Stimulated activated naive B cell treated with anti-CD40 and anti-IgM and Interleukin-4, amounts not matched to agents 10 μg/mL and 1 μg/mL and 100 μg/mL, for 72 hours (primary cell): ENCODE measurements around the gene TMEM190.

ENCODE experiments used
- ATAC-seq, 2 donors: fragments of 150-1000 bp; cut with Tn5 transposase; replicated peaks; 2 replicates each; pipeline ENCODE4 v1.10.0; 2021; ENCODE audit warnings: moderate library complexity in 1 of 2
- DNase-seq: peaks from one replicate; pipeline ENCODE4 v3.0.0; 2021
- H3K27ac Mint-ChIP-seq: one replicate; pipeline ENCODE4 v1.8.0; 2022; ENCODE audit warnings: mild to moderate bottlenecking, mixed read lengths
- H3K27me3 Mint-ChIP-seq, 2 donors: one replicate each; pipeline ENCODE4 v1.8.0; 2022; ENCODE audit warnings: mixed read lengths in 2 of 2
- H3K36me3 Mint-ChIP-seq, 2 donors: one replicate each; pipeline ENCODE4 v1.8.0; 2022; ENCODE audit warnings: mixed read lengths in 2 of 2, mild to moderate bottlenecking in 1 of 2
- H3K4me1 Mint-ChIP-seq, 2 donors: one replicate each; pipeline ENCODE4 v1.8.0; 2022; ENCODE audit warnings: mixed read lengths in 2 of 2, mild to moderate bottlenecking in 1 of 2
- H3K4me3 Mint-ChIP-seq, 2 donors: one replicate each; pipeline ENCODE4 v1.8.0; 2022; ENCODE audit warnings: mild to moderate bottlenecking in 2 of 2, mixed read lengths in 2 of 2, moderate library complexity in 1 of 2
- H3K9me3 Mint-ChIP-seq, 2 donors: one replicate each; pipeline ENCODE4 v1.8.0; 2022; ENCODE audit warnings: mixed read lengths in 2 of 2, mild to moderate bottlenecking in 1 of 2

The TMEM190 gene

GRCh38 chr19:55372316-55373081 lies 4.1 kb upstream of the TMEM190 start:
- ATAC-seq (peak in 1 of 2 donors; percentile 17), DNase-seq (no peak)
- Mint-ChIP-seq H3K36me3 (peaks cover 0 to 5% of the 10 kb centered on the region in 2 donors), H3K4me3 (no peak overlapping the region), H3K9me3 (no peaks in the 10 kb centered on the region), H3K27ac (no peak overlapping the region), H3K27me3 (peaks cover 63 to 81% of the 10 kb centered on the region in 2 donors), H3K4me1 (peaks cover 17 to 23% of the 10 kb centered on the region in 2 donors)

DNA sequence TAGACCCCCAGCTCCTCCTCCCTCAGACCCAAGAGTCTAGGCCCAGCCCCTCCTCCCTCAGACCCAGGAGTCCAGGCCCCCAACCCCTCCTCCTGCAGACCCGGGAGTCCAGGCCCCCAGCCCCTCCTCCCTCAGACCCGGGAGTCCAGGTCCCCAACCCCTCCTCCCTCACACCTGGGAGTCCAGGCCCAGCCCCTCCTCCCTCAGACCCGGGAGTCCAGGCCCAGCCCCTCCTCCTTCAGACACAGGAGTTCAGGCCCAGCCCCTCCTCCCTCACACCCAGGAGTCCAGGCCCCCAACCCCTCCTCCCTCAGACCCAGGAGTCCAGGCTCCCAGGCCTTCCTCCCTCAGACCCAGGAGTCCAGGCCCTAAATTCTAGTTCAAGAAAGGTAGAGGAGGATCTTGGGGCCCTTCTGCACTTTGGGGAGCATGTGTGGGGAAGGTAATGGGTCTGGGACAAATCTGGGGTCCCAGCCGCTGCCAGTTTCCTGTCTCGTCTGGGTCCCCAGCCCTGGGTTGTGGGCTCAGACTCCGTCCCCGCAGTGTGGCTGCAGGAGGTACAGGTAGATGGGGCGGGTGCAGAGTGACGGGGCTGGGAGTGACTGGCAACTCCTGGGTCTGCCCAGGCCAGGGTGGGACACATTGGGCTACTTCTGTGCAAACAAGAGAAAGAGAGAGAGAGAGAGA lies 3.2 kb upstream of the TMEM190 start:
- Mint-ChIP-seq H3K27ac (peak overlapping the region; percentile 56), H3K36me3 (peaks cover 0 to 5% of the 10 kb centered on the region in 2 donors), H3K27me3 (peaks cover 58 to 79% of the 10 kb centered on the region in 2 donors), H3K4me1 (peaks cover 17 to 23% of the 10 kb centered on the region in 2 donors), H3K9me3 (no peaks in the 10 kb centered on the region), H3K4me3 (no peak overlapping the region)
- no peak for DNase-seq
- no peak for ATAC-seq

- no peak for DNase-seq
- H3K27me3 Mint-ChIP-seq = peaks cover 53 to 72% of the 10 kb centered on the region in 2 donors
- ATAC-seq = peak in 1 of 2 donors; percentile 8
- no peak overlapping the region for H3K27ac Mint-ChIP-seq
- peaks cover 0 to 6% of the 10 kb centered on the region in 2 donors for H3K36me3 Mint-ChIP-seq
- H3K4me3 Mint-ChIP-seq = no peak overlapping the region
- peaks cover 13 to 17% of the 10 kb centered on the region in 2 donors for H3K4me1 Mint-ChIP-seq
- H3K9me3 Mint-ChIP-seq = no peaks in the 10 kb centered on the region
These were observed 2.5 kb upstream of the TMEM190 start for GRCh38 chr19:55373993-55374757.

DNA sequence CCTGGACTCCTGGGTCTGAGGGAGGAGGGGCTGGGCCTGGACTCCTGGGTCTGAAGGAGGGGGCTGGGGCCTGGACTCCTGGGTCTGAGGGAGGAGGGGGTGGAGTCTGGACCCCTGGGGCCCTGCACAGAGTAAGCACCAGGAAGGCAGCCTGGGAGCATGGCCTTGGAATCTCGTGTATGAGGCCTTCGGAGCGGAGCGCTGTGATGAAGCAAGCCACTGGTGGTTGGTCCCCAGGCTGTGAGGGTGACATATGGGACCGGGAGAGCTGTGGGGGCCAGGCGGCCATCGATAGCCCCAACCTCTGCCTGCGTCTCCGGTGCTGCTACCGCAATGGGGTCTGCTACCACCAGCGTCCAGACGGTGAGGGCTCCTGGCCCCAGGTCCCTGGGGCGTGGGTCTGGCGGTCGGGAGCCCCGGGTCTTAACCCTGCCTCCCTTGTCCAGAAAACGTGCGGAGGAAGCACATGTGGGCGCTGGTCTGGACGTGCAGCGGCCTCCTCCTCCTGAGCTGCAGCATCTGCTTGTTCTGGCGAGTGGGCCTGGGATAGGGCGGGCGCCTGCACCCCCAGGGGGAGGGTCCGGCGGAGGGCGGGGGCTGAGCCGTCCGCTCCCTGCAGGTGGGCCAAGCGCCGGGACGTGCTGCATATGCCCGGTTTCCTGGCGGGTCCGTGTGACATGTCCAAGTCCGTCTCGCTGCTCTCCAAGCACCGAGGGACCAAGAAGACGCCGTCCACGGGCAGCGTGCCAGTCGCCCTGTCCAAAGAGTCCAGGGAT lies 918 bp downstream of the TMEM190 start:
- ATAC-seq (no peak), DNase-seq (no peak)
- H3K27ac Mint-ChIP-seq = no peak overlapping the region
- H3K4me1 Mint-ChIP-seq = peaks cover 13 to 18% of the 10 kb centered on the region in 2 donors
- no peaks in the 10 kb centered on the region for H3K9me3 Mint-ChIP-seq
- H3K27me3 Mint-ChIP-seq = peaks cover 27 to 42% of the 10 kb centered on the region in 2 donors
- peaks cover 5 to 15% of the 10 kb centered on the region in 2 donors for H3K36me3 Mint-ChIP-seq
- no peak overlapping the region for H3K4me3 Mint-ChIP-seq

- no peak for ATAC-seq
- Mint-ChIP-seq H3K36me3 (peaks cover 5 to 16% of the 10 kb centered on the region in 2 donors), H3K4me3 (no peak overlapping the region), H3K4me1 (peaks cover 12 to 28% of the 10 kb centered on the region in 2 donors), H3K27me3 (peaks cover 17 to 28% of the 10 kb centered on the region in 2 donors), H3K9me3 (no peaks in the 10 kb centered on the region), H3K27ac (no peak overlapping the region)
- no peak for DNase-seq
These were observed 2.5 kb downstream of the TMEM190 start for GRCh38 chr19:55379174-55379573.

DNA sequence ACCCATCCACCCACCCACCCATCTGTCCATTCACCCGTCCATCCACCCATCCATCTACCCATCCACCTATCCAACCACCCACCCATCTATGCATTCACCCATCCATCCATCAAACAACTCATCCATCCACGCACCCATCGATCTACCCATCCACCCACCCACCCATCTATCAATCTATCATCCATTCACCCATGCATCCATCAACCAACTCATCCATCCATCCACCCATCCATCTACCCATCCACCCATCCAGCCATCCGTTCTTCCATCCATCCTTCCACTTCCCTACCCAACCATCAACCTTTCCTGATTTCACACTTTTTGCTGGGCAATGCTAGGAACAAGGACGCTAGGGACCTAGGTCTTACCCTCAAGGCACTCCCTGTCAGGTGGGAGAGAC lies 5.4 kb downstream of the TMEM190 start:
- Mint-ChIP-seq H3K27me3 (peaks cover 0 to 8% of the 10 kb centered on the region in 2 donors), H3K4me1 (peaks cover 25 to 35% of the 10 kb centered on the region in 2 donors), H3K9me3 (no peaks in the 10 kb centered on the region), H3K27ac (no peak overlapping the region), H3K4me3 (peak overlapping the region; percentile 59 to 92), H3K36me3 (peaks cover 18 to 30% of the 10 kb centered on the region in 2 donors)
- DNase-seq = no peak
- ATAC-seq = no peak

GRCh38 chr19:55382522-55383054 lies 6.0 kb downstream of the TMEM190 start:
- Mint-ChIP-seq H3K36me3 (peaks cover 22 to 36% of the 10 kb centered on the region in 2 donors), H3K27me3 (peaks cover 0 to 6% of the 10 kb centered on the region in 2 donors), H3K4me1 (peaks cover 28 to 40% of the 10 kb centered on the region in 2 donors), H3K4me3 (peak overlapping the region; percentile 91 to 92), H3K9me3 (no peaks in the 10 kb centered on the region), H3K27ac (no peak overlapping the region)
- ATAC-seq (no peak), DNase-seq (no peak)

DNA sequence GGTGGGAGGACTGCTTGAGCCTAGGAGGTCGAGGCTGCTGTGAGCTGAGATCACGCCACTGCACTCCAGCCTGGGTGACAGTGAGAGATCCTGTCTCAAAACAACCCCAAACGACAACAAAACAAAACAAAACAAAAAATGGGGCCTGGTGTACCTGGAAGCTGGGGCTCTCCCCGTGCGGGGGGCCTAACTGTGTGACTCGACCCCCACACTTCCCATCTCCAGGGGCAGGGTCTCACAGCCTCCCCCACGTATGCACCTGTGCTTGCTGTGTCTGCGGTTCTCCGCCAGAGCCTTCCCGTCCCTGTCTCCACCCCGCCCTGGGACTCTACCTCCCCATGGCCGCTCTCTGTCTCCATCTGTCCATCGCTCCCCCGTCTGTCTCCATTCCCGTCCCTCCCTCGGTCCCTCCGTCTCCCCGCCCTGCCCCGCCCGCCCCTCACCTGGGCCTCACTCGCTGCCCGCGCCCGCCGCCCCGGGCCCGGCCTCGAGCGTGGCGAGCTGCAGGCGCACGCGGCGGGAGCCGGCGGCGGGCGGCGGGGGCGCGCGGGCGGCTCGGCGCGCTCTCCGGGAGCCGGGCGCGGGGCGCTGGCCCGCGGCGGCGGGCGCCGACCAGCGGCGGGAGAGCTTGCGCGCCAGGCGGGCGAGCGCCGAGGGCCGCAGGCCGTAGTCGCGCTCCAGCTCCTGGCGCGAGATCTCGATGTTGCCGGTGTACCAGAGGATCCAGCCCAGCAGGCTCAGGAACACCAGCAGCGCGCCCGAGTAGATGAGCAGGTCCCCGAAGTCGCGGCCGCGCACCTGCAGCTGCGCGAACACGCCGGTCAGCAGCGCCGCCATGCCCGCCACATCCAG lies 6.9 kb downstream of the TMEM190 start:
- peak overlapping the region; percentile 92 to 98 for H3K4me3 Mint-ChIP-seq
- H3K27ac Mint-ChIP-seq = peak overlapping the region; percentile 91
- H3K36me3 Mint-ChIP-seq = peaks cover 28 to 42% of the 10 kb centered on the region in 2 donors
- no peaks in the 10 kb centered on the region for H3K9me3 Mint-ChIP-seq
- peak; percentile 30 to 32 for ATAC-seq
- no peaks in the 10 kb centered on the region for H3K27me3 Mint-ChIP-seq
- no peak for DNase-seq
- H3K4me1 Mint-ChIP-seq = peaks cover 35 to 50% of the 10 kb centered on the region in 2 donors

DNA sequence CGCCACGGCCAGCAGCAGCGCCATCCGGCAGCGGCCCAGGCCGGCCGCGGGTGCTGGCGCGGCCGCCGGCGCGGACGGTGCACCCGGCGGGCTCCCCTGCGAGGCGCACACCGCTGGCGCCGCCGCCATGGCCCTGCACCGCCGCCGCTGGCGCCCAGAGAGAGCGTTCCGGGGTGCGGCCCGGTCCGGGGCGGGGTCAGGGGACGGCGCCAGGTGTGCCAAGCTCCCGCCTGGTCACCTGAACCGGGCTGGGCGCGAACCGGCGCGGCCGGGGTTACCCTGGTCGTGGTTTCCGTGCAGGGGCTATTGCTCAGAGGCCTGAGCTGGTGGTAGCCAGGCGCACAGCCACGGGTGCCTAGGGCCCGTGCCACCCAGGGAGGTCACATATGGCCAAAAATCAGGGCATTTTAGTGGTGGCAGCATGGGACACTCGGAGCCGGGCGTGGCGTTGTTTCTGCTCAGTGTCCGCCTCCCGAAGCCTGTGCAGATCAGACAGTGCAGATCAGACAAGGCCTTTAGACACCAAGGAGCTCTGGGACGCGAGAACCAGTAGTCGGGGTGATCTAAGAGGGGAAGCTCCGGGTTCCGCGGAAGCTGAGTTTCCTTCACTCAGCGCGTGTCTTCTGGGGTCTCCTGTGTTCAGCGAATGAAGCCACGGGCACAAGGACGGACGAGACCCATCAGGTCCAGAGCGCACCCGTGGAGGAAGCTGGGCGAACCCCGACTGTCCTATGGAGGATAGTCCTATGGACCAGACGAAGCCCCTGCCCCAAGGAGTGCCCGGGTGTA lies 7.7 kb downstream of the TMEM190 start, which contains the start of gene TMEM238:
Gene TMEM238 (minus strand): TSS at position 162 of the 789 bp plus-strand sequence. CDS start 33 bp downstream, at position 129.
- peaks cover 40 to 58% of the 10 kb centered on the region in 2 donors for H3K4me1 Mint-ChIP-seq
- no peaks in the 10 kb centered on the region for H3K27me3 Mint-ChIP-seq
- DNase-seq = no peak
- H3K4me3 Mint-ChIP-seq = peak within 1 kb of the TSS; percentile 95 to 98
- H3K27ac Mint-ChIP-seq = peak within 1 kb of the TSS; percentile 99
- no peaks in the 10 kb centered on the region for H3K9me3 Mint-ChIP-seq
- ATAC-seq = peak; percentile 19 to 20
- peaks cover 33 to 48% of the 10 kb centered on the region in 2 donors for H3K36me3 Mint-ChIP-seq

GRCh38 chr19:55384920-55385723 lies 8.5 kb downstream of the TMEM190 start:
- H3K4me1 Mint-ChIP-seq = peaks cover 45 to 66% of the 10 kb centered on the region in 2 donors

DNA sequence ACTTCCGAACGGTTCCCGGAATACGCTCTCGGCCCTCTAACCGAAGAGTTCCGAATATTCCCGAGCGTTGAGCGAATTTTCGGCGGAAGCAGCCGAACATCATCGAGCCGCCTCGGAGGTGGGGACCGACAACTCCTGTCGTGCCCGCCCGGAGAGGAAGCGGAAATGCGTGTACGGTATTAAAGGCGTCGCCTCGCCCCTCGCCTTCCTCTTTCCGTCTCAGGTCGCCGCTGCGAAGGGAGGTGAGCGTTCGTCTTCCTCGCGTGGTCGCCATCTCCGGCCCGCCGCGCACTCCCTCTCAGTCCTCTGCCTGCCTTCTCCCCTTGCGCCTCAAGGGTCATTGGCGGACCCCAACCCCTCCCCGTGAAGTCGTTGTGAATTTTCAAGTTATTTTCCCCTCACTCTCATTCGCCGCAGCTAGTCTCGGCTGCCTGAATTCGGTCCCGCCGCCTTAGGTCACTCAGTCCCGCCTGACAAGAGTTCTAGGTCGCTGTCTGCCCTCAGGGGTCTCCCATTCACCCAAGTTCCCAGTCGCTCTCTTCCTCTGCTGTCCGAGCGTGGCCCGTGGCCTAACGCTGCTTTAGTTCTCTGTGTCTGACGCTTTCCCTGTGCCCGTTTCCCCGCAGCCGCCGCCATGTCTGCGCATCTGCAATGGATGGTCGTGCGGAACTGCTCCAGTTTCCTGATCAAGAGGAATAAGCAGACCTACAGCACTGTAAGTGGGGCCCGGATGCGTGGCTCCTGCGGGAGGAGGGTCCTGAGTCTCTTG lies 9.3 kb downstream of the TMEM190 start, which contains the start of gene RPL28:
Gene RPL28 (plus strand): TSS at position 209 of the 769 bp plus-strand sequence. CDS start 426 bp downstream, at position 635.
- Mint-ChIP-seq H3K27ac (peak within 1 kb of the TSS; percentile 99), H3K4me1 (peaks cover 49 to 73% of the 10 kb centered on the region in 2 donors), H3K4me3 (peak within 1 kb of the TSS; percentile 95 to 98), H3K36me3 (peaks cover 46 to 60% of the 10 kb centered on the region in 2 donors), H3K27me3 (no peaks in the 10 kb centered on the region), H3K9me3 (no peaks in the 10 kb centered on the region)
- ATAC-seq (peak; percentile 77 to 80), DNase-seq (peak; percentile 99)

More at GRCh38 chr19:55384920-55385723, 8.5 kb downstream of the TMEM190 start:
- Mint-ChIP-seq H3K27me3 (no peaks in the 10 kb centered on the region), H3K4me3 (peak overlapping the region; percentile 95 to 98), H3K9me3 (no peaks in the 10 kb centered on the region), H3K36me3 (peaks cover 39 to 52% of the 10 kb centered on the region in 2 donors), H3K27ac (peak overlapping the region; percentile 99)
- peak; percentile 94 for DNase-seq
- peak; percentile 78 to 80 for ATAC-seq
